GM19099 (cell line): ENCODE results near the gene HEPACAM2.
A peak's percentile ranks its signal among the peaks of the same experiment; 100 is the strongest.

Experiments used
- POLR2A ChIP-seq: IDR thresholded peaks from 3 replicates; pipeline ENCODE4 v1.6.1; 2011; ENCODE audit warnings: low read depth; ENCODE audit not compliant: insufficient read length; ENCODE audit errors: extremely low read depth

The HEPACAM2 gene

DNA sequence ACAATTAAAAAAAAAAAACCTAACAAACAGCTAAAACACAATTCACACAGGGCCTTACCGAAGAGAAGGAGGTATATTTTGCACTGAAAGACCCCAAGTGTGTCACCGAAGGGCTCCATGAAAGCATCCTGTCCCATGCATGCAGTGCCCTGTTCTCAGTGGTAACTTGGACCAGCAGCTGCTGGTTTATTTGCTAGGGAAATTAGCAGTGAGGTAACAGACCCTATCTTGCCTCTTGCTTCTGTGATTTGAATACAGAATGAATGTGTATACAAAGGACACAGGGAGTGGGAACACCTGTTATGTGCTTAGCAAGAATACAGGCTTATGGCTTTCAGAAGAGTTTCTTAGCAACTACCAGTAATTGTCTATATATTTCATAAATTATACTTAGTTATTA lies at the start of gene HEPACAM2:
Gene HEPACAM2 (minus strand): TSS at position 160 of the 400 bp plus-strand sequence.
- TF ChIP-seq POLR2A = no peak

- no peak for TF ChIP-seq POLR2A
Observed at GRCh38 chr7:93265220-93265619, 39.0 kb upstream of the HEPACAM2 start.

DNA sequence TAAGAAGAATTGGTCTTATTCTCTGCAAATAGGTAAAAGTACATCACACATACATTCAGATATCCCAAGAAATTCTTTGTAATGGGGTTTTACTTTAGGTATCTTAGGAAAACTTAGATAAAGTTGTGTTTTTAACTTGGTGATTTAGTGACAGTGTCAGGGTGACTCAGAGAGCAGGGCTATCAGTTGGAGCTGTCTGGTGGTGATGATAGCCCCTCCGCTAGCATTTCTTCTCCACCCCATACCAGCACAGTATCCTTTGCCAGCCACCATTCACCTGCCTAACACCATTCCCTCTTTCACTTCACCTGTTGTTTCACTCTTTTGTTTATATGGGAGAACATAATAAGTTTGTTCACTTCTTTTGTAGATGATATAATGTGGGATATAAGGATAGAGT lies 36.3 kb upstream of the HEPACAM2 start:
- no peak for TF ChIP-seq POLR2A

- no peak for TF ChIP-seq POLR2A
Observed at GRCh38 chr7:93258661-93259060, 32.4 kb upstream of the HEPACAM2 start.

- no peak for TF ChIP-seq POLR2A
Observed at GRCh38 chr7:93249491-93250148, 23.4 kb upstream of the HEPACAM2 start.

DNA sequence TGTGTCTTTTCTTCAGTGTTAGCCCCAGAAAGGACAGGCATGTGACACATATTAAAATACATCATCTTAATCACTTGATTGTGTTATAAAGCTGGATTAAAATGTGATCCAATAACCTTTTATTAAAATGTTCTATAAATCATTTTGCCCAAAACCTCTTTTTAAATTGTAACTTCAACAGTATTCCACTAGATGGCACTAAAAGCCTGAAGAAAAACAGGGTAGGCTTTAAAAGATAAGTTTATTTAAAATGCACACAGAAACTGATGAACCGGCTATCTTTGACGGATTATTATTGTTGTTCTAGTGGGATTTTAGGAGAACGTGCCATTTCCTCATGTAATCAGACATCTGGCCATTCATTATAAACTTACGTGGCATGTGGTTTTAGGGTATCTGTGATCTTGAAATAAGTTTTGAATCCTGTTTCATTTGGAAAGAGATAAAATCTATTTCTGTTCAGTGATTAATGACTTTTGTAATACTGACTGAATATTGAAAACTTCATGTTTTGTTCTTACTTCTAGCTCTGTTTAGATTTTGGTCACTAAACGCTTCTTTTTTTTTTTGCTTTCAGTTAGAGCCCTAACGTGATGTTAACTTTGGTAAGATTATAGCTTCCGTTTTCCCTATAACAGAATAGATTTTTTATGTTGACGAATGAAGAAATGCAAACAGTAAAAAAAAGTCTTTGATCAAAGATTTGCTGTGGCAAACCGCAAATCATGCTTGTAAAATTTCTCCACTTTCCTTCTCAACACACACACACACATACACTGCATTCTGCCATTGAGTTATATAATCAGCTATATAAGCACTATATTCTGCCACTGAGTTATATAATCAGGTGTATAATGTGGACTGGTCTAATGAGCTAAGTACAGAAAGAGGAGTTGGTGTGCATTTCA lies 19.5 kb upstream of the HEPACAM2 start:
- no peak for TF ChIP-seq POLR2A

DNA sequence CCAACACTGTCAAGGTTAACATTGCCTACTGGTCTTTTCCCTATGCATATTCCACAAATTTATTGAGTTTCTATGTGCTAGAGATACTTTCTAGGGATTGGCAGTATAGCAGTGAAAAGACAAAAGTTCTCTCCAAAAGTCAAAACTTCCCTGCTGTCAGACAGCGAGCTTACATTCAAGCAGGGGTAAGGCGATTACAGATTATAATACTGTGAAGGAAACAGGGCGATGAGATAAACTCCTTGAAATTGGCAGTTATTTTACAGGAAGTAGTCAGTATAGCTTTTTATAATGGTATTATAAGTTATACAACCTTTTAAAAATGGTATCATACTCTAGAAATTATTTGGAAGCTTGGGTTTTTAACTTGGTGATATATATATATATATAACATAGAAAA lies 15.8 kb upstream of the HEPACAM2 start:
- TF ChIP-seq POLR2A = no peak

GRCh38 chr7:93239824-93240223 lies 13.6 kb upstream of the HEPACAM2 start:
- no peak for TF ChIP-seq POLR2A

DNA sequence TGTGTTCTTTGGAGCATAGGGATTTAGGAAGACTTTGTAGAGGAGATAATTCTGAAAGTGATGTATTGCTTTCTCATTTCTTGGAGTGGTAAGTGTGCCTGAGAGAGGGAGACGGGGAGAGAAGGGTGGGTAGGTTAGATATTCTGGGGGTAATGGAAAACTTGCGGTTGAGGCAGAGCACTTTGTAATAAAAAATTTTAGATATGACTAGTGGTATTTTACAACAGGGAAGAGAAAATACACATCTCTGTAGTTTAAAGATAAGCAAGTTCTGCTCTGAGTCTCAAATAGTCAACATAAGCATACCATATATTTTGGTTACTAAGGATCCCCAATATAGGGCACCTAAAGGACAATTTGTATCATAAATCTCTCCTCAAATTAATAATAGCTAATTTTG lies 12.5 kb upstream of the HEPACAM2 start:
- TF ChIP-seq POLR2A = no peak

GRCh38 chr7:93238131-93238530 lies 11.9 kb upstream of the HEPACAM2 start:
- no peak for TF ChIP-seq POLR2A

GRCh38 chr7:93235541-93235940 lies 9.3 kb upstream of the HEPACAM2 start:
- no peak for TF ChIP-seq POLR2A

DNA sequence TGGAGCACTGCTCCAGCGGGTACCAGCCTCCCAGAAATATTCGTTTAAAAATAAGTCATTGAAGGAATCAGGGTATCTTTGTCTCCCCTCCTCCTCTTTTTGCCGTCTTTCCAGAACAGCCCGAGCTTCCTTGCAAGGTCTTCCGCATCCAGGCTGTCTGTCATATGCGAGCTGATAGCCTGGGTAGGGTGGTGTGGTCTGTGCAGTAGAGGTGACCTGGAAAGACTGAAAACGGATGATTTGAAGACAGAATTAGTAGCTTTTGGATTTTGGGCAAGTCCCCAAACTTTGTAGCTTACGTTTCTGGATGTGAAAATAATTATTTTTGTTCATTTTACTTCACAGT lies 6.4 kb upstream of the HEPACAM2 start:
- no peak for TF ChIP-seq POLR2A

GRCh38 chr7:93231799-93232672 lies 5.8 kb upstream of the HEPACAM2 start, which contains the start of gene VPS50:
VPS50 (plus strand) TSS chr7:93232366; CDS start chr7:93232468, 102 bp downstream.
- peak; percentile 70 for TF ChIP-seq POLR2A

DNA sequence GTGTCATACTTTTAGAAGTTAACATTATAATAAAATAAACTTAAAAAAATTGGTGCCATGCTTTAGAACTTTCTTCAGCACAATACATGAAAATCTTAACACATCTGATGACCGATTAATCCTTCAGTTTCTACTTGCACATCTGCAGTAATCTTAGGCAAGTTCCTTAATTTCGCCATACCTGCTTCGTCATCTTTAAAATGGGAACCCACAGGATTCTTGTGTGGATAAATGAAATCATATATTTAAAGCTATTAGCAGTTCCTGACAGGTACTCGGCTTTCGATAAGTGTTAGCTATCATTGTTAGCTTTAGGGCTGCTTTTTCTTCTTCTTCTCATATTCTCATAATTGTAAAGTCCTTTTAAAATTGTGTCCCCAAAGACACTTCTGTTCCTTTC lies 5.0 kb upstream of the HEPACAM2 start:
- no peak for TF ChIP-seq POLR2A

DNA sequence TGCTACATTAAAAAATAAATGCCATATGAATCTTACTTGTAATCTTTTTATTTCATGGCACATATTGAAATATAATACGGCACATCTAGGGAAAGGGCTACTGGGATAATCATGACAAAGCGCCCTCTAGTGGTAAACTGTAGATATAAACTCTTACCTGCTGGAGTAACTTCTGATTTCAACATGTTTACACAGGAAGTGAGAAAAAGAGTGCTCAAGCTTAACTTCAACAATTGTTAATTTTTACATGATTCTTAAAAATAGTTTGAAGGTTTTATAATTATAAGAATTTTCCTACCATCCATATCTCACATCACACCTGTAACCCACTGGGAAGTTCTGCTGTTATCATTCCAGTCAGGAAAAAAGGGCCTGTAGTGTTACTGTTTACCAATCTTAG lies 2.0 kb upstream of the HEPACAM2 start:
- TF ChIP-seq POLR2A = no peak

DNA sequence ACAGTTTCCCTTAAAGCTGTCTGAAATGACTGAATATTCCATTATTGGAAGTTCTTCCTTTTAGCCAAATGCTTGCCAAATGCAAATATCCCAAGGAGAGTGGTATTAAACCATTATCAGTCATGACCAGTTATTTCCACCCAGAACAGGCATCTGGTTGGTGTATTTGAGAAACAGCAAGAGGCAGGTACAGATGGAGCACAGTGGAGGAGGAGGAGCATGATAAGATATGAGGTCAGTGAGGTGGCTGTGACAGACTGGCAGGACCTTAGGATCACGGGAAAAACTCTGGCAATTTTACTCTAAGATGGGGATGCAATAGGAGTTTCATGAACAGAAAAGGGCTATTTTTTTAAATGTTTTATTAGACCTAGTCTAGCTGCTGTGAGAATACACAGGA lies 6.4 kb downstream of the HEPACAM2 start:
- no peak for TF ChIP-seq POLR2A
